ENCODE measurements around the gene CTBP2. TPM values are rescaled to one million over a fixed set of nuclear protein-coding genes. Genes with fewer than 3 reads are reported as not detected.
"Not testable (repeated sequence)": the region's sequence is repeated elsewhere in the genome, so short reads cannot be mapped to it uniquely, and the experiment has no call there.

CTBP2 gene
- total and polyA plus RNA-seq, 8 donors = 71.2 to 90.0 (median 84.1) TPM

DNA sequence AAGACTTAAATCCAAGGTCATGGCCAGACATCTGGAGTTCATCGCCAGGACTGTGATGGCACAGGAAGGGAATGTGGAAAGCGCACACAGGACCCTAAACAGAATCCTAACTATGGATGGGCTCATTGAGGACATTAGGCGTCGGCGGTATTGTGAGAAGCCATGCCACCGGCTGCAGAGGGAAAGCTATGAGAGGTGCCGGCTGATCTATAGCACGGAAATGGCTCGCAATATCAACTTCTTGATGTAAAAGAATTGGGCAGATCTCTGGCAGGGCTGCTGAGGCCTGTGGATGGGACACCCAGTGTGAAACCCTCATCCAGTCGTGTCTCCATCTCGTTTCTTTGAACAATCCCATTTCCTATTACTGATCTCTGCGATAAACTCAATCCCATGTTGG lies 6.3 kb upstream of the CTBP2 start:
- Histone ChIP-seq H3K27ac (no peak overlapping the region), H3K4me1 (peaks cover 0 to 7% of the 10 kb centered on the region in 2 donors), H3K36me3 (no peaks in the 10 kb centered on the region), H3K27me3 (peaks cover 0 to 10% of the 10 kb centered on the region in 2 donors), H3K9me3 (no peaks in the 10 kb centered on the region), H3K4me3 (no peak overlapping the region)
- ATAC-seq (no peak), DNase-seq (no peak)
- TF ChIP-seq, protein P1, sequence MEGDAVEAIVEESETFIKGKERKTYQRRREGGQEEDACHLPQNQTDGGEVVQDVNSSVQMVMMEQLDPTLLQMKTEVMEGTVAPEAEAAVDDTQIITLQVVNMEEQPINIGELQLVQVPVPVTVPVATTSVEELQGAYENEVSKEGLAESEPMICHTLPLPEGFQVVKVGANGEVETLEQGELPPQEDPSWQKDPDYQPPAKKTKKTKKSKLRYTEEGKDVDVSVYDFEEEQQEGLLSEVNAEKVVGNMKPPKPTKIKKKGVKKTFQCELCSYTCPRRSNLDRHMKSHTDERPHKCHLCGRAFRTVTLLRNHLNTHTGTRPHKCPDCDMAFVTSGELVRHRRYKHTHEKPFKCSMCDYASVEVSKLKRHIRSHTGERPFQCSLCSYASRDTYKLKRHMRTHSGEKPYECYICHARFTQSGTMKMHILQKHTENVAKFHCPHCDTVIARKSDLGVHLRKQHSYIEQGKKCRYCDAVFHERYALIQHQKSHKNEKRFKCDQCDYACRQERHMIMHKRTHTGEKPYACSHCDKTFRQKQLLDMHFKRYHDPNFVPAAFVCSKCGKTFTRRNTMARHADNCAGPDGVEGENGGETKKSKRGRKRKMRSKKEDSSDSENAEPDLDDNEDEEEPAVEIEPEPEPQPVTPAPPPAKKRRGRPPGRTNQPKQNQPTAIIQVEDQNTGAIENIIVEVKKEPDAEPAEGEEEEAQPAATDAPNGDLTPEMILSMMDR (IDR thresholded peaks at IDR 0.05) = no peak
- intact Hi-C loops (cut with DNase I) = no loop called here

DNA sequence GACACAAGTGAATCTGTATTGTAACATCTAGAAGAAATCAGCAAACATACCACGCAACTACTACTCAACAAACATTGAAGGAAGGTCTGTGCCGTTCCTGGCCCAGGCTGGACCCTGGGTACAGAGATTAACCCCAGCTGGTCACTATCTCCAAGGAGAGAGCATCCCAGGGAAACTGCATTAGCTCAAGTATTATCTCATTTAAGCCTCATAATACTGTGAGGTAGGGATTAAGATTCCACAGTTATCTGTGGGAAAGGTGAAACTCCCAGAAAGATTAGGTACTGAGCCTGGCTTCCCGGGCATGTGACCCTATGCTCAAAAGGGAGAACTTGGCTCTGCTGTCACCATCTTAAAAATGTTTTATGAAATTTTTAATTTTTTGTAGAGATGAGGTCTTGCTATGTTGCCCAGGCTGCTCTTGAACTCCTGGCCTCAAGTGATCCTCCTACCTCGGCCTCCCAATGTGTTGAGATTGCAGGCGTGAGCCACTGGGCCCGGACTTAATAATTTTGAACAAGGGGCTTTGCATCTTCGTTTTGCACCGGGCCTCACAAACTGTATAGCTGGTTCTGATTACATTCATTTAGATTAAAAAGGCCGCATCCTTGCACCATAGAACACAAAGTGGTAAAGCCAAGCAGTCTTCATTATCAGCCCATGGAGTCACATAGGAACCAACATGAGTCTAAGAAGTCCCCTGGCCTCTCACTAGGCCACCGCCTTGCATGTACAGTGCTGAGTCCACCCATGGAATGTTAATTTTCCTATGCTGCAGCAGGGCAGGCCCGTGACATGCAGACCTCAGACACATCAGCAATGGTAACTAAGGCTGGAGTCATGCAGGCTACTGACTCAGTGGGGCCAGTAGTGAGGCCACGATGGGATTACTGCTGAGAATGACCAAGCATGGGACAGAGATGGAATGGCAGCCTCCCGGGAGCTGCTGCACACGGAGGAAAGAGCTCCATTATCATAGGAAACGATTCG lies 5.5 kb upstream of the CTBP2 start:
- Histone ChIP-seq H3K27me3 (peaks cover 0 to 15% of the 10 kb centered on the region in 2 donors), H3K9me3 (no peaks in the 10 kb centered on the region), H3K36me3 (no peaks in the 10 kb centered on the region), H3K4me3 (no peak overlapping the region), H3K27ac (no peak overlapping the region), H3K4me1 (peaks cover 0 to 7% of the 10 kb centered on the region in 2 donors)
- no peak for DNase-seq
- intact Hi-C loops (cut with DNase I) = no loop called here
- ATAC-seq = no peak
- TF ChIP-seq, protein P1 (IDR thresholded peaks at IDR 0.05) = no peak

DNA sequence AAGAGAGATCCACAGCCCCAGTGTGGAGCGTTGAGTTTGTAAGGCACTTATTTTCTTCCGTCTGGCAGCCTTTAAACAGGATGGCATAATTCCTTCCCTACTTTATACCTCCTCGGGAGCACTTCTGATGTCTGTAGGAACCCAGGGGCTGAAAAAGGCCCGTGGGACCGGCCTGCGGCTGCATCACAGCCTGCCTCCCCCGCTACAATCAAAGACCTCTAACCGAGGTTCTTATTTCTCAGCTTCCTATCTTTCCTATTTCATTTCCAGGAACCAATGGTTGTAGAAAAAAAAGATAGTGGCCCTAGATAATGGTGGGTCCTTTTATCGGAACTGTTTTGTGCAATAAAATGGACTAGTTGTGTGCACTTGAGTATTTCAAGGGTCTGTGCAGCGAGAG lies 4.1 kb upstream of the CTBP2 start:
- Histone ChIP-seq H3K36me3 (no peaks in the 10 kb centered on the region), H3K9me3 (no peaks in the 10 kb centered on the region), H3K27me3 (peaks cover 0 to 15% of the 10 kb centered on the region in 2 donors), H3K4me1 (peaks cover 0 to 7% of the 10 kb centered on the region in 2 donors), H3K4me3 (no peak overlapping the region), H3K27ac (no peak overlapping the region)
- TF ChIP-seq, protein P1 (IDR thresholded peaks at IDR 0.05) = no peak
- no peak for ATAC-seq
- intact Hi-C loops (cut with DNase I) = no loop called here
- DNase-seq = no peak

DNA sequence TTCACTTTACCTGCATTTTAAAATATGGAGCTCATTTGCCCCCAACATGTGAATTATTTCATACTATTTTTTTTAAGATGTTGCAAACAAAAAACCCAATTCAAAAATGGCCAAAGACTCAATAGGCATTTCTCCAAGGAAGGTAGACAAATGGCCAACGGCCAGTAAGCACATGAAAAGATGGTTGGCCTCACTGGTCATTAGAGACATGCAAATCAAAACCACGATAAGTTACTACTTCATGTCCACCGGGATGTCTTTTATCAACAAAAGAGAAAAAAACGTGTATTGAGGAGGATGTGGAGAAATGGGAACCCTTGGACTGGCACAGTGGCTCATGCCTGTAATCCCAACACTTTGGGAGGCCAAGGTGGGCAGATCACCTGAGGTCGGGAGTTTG lies 3.4 kb upstream of the CTBP2 start:
- intact Hi-C loops (cut with DNase I) = no loop called here
- TF ChIP-seq, protein P1 (IDR thresholded peaks at IDR 0.05) = no peak
- Histone ChIP-seq H3K27me3 (peaks cover 0 to 15% of the 10 kb centered on the region in 2 donors), H3K4me3 (no peak overlapping the region), H3K4me1 (peaks cover 0 to 7% of the 10 kb centered on the region in 2 donors), H3K36me3 (no peaks in the 10 kb centered on the region), H3K9me3 (no peaks in the 10 kb centered on the region), H3K27ac (no peak overlapping the region)
- ATAC-seq (no peak), DNase-seq (no peak)

DNA sequence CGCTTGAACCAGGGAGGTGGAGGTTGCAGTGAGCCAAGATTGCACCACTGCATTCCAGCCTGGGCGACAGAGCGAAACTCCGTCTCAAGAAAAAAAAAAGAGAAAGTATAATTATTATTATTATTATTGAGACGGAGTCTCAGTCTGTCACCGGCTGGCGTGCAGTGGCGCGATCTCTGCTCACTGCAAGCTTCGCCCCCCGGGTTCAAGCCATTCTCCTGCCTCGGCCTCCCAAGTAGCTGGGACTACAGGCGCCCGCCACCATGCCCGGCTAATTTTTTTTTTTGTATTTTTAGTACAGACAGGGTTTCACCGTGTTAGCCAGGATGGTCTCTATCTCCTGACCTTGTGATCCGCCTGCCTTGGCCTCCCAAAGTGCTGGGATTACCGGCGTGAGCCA lies 2.9 kb upstream of the CTBP2 start:
- ATAC-seq; H3K27ac ChIP-seq; H3K4me3 ChIP-seq; H3K9me3 ChIP-seq; H3K36me3 ChIP-seq; H3K4me1 ChIP-seq; intact Hi-C loops (cut with DNase I); DNase-seq: not testable (repeated sequence)
- peaks cover 0 to 15% of the 10 kb centered on the region in 2 donors for H3K27me3 ChIP-seq

All from left lung (tissue), 10 donors.